K562 treated with DMSO at 1 percent for 4 hours (cell line): Measurements from ENCODE around the gene TXLNA. TPM values are rescaled to one million over a fixed set of nuclear protein-coding genes. Genes with fewer than 3 reads are reported as not detected.

Experiments used
- total RNA-seq: library from RNA; unstranded; fragments of 300-600 nt; gene quantifications from 2 replicates; pipeline ENCODE4 v1.2.3, GENCODE V29; 2022; ENCODE audit not compliant: insufficient read depth

The TXLNA gene
- total RNA-seq: 39.0 and 39.7 TPM in 2 replicates

DNA sequence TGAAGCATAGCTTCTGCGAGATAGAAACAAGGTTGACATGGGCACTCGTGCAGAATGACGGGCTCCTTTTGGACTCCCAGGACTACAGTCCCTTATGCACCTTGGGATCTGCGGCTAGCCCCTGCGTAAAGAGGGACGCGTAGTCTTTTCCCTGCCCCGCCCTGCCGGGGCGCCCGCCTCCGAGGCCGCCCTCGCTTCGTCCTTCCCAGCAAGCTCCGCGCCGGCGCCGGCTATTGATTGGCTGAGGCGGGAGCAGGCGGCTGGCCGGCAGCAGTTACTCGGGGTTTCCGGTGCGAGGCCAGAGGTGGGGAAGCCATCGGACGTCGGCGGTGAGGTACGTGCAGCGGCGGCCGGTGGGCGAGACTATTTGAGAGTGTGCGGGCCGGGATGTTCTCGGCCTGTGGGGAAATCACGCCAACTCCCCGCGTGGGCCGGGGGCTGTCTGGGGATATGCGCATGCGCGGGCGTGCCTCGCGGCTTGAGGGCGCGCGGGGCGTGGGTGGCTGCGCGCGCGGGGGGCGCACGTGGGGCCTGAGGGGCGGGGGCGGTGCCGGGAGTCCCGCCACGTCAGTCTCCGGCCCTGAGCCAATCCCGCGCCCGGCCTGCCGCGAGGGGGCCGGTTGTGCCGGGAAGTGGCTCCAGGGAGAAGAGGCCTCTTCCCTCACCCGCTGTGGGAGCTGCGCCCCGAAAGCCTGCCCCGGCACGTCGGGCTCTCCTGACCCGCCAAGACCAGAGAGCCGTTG, at the start of gene TXLNA:
Gene TXLNA (plus strand): TSS at position 233 of the 743 bp plus-strand sequence. CDS start 671 bp downstream, outside the sequence.

DNA sequence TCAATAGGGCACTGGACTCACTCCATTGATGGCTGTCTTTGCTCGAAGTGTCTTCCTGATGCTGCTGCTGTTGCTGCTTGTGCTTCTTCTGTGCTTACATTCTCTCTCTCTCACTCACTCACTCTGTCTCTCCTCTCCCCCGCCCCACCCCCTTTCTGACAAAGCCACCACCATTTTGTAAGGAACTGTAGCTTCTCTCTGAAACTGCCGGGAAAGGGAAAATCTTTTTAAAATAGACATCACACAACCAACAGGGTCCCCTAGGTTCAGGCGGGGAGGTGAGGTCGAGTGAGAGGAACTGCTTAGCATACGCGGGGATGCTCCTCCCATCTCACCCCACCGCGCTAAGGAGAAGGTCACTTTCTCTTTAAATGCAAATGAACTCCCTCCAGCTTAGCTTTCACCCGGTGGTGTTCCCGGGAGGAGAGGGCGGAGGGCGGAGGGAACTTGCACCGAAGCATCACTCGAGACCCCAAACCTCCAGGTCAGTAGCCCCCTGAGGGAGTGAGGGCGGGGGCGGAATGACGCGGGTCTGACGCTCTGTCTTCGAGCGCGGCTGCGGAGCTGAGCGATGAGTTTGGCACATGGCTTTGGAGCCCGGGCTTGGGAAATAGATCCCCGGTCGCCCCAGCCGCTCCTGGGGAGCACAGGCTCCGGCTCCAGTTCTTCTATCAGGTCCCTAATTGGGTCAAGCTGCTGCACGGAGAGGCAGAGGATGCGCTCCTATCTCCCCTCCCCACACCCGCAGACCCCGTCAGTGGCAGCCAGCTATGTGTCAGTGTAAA, 20.9 kb downstream of the TXLNA start, which contains the start of gene CCDC28B:
Gene CCDC28B (plus strand): TSS at position 370 of the 785 bp plus-strand sequence. CDS start 1,341 bp downstream, outside the sequence.

DNA sequence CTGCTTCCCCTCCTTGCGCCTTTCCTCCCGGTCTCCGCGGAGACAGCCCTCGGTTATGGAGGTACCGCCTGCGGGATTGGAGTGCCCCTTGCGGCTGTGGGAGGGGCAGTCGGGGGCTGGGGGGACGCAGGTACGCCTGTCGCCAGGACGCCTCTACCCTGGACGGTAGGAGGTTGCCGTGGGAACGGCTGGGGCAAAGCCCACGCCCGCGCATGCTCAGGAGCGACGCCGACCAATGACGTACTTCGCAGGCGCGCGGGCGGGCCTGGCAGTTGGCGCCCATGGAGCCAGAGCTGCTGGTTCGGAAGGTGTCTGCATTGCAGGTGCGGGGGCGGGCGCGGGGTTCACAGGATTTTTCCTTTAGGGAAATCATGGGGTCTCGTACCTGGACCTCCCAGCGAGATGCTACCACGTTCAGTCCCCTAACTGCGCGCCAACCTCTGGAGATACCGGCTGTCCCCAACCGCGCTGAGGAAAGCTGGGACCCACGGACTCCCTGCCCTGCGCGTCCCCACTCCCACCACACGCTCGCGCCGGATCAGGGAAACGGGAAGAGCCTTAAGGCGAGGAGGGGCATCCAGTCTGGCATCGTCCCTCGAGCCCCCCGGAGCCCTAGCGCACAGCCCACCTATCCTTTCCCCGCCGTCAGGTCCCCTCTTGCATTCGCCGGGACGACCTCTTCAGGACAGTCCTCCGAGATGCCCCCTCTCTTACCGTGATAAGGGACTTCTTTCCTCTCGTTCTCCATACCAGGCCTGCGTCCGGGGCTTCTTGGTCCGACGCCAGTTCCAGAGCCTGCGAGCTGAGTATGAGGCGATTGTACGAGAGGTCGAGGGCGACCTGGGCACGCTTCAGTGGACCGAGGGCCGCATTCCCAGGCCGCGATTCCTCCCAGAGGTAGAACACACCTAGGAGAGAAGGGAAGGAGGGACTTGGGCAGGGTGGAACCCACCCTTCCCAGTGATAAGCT, 26.2 kb downstream of the TXLNA start, which contains the start of gene IQCC:
Gene IQCC (plus strand): TSS at position 271 of the 970 bp plus-strand sequence. CDS start 11 bp downstream, at position 282.

DNA sequence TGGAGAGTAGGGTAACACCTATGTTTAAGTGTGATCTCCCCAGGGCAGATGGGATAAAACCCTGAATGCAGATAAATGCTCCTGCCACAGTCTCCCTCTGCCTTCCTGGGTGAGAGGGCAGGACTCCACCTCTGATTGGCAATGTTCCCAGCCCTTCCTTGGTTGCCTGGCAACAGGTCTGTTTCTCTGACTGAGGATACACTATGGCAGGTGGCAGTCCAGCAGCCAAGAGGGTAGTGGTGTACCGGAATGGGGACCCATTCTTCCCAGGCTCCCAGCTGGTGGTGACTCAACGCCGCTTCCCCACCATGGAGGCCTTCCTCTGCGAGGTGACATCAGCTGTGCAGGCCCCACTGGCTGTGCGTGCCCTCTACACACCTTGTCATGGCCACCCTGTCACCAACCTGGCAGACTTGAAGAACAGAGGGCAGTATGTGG, 29.4 kb downstream of the TXLNA start, which contains the start of gene DCDC2B:
Gene DCDC2B (plus strand): TSS at position 199 of the 438 bp plus-strand sequence. CDS start 5 bp downstream, at position 204.

GRCh38 chr1:32221980-32222755, 42.7 kb downstream of the TXLNA start, which contains the start of the genes EIF3I and TMEM234:
Gene EIF3I (plus strand): TSS chr1:32222407. CDS start chr1:32222442, 35 bp downstream.
Gene TMEM234 (minus strand): TSS chr1:32222353. CDS start chr1:32222322, 31 bp downstream.

GRCh38 chr1:32246888-32247273, 67.4 kb downstream of the TXLNA start, which contains the start of gene FAM167B:
Gene FAM167B (plus strand): TSS chr1:32247222. CDS start chr1:32247422, 200 bp downstream.

Other genes with a start within 250 kb of the TXLNA start
- gene PTP4A2, start 241.3 kb upstream of the TXLNA start, total RNA-seq: 151 and 161 TPM in 2 replicates
- 131 and 140 TPM in 2 replicates for gene KHDRBS1, start 165.8 kb upstream of the TXLNA start, total RNA-seq
- gene TMEM39B, start 106.7 kb upstream of the TXLNA start, total RNA-seq: 31.6 and 35.5 TPM in 2 replicates
- gene KPNA6, start 71.6 kb upstream of the TXLNA start, total RNA-seq: 16.6 and 21.4 TPM in 2 replicates
- gene CCDC28B, start 20.9 kb downstream of the TXLNA start, total RNA-seq: 26.5 and 34.8 TPM in 2 replicates
- 6.0 and 6.8 TPM in 2 replicates for gene IQCC, start 26.0 kb downstream of the TXLNA start, total RNA-seq
- gene DCDC2B, start 29.4 kb downstream of the TXLNA start, total RNA-seq: not detected in 2 replicates
- gene TMEM234, start 42.7 kb downstream of the TXLNA start, total RNA-seq: 5.3 and 6.7 TPM in 2 replicates
- 336 and 344 TPM in 2 replicates for gene EIF3I, start 42.7 kb downstream of the TXLNA start, total RNA-seq
- not detected in 2 replicates for gene FAM167B, start 67.5 kb downstream of the TXLNA start, total RNA-seq
- gene LCK, start 71.6 kb downstream of the TXLNA start, total RNA-seq: not detected in 2 replicates
- gene HDAC1, start 112.4 kb downstream of the TXLNA start, total RNA-seq: 207 and 208 TPM in 2 replicates
- 73.9 and 74.4 TPM in 2 replicates for gene MARCKSL1, start 156.6 kb downstream of the TXLNA start, total RNA-seq
- gene FAM229A, start 182.8 kb downstream of the TXLNA start, total RNA-seq: 21.4 and 29.8 TPM in 2 replicates
- gene TSSK3, start 182.9 kb downstream of the TXLNA start, total RNA-seq: 2.4 TPM in 1 of 2 replicates, not detected in the other
- 36.4 and 60.1 TPM in 2 replicates for gene BSDC1, start 214.8 kb downstream of the TXLNA start, total RNA-seq